Islet precursor cell (in vitro differentiated cells): ENCODE measurements around the gene ACSL1.
"Not testable (repeated sequence)": the region's sequence is repeated elsewhere in the genome, so short reads cannot be mapped to it uniquely, and the experiment has no call there.

Experiments
- DNase-seq: peaks from one replicate; pipeline ENCODE4 v3.0.0-alpha.2; 2018

ACSL1 gene

DNA sequence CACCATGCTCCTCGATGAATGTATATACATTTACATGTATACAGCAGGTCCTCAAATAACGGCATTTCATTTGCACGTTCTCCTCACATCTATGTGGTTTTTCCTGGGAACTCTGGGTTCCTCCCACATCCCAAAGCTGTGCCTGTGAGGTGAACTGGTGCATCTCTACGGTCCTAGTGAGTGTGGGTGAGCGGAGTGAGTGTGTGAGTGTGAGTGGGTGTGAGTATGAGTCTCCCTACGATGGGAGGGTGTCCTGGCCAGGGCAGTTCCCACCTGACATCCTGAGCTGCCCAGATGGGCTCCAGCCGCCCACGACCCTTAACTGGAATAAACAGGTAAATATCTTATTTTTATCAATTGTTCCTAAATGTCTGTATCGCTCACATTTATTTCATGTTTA lies 40.0 kb downstream of the ACSL1 start:
- DNase-seq = no peak

DNA sequence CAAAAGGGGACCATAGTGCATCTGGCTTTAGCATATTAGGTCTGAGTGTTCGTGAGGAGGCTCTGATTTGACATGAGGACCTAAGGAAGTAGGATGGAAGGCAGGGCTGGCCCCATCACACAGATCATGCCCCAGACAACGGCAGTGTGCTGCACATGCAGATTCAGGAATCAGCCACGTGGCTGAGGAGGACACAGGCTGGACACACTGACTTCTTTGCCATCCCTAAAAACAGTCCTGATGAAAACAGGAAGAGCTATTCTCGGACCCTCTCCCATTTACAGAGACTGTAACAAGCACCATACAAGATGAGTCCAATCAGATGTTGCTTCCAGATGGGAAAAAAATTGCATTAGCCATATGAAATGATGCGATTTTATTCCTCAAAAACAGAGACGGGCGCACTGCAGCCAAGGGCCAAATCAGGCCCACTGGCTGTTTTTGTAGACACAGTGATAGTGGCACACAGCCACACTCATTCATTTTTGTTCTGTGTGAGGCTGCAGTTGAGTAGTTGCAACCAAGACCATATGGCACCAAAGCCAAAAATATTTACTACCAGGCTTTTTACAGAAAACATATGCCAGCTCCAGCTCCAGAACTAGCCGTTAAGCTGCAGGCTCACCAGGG lies 41.0 kb downstream of the ACSL1 start:
- DNase-seq = no peak

GRCh38 chr4:184782731-184783373 lies 42.9 kb downstream of the ACSL1 start:
- DNase-seq = no peak

DNA sequence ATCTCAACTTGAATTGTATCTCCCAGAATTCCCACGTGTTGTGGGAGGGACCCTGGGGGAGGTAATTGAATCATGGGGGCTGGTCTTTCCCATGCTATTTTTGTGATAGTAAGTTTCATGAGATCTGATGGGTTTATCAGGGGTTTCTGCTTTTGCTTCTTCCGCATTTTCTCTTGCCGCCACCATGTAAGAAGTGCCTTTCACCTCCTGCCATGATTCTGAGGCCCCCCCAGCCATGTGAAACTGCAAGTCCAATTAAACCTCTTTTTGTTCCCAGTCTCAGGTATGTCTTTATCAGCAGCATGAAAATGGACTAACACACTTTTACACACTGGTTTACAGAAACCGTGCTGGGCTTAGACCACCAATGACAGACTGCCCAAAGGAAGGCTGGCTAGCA lies 46.6 kb downstream of the ACSL1 start:
- not testable (repeated sequence) for DNase-seq

DNA sequence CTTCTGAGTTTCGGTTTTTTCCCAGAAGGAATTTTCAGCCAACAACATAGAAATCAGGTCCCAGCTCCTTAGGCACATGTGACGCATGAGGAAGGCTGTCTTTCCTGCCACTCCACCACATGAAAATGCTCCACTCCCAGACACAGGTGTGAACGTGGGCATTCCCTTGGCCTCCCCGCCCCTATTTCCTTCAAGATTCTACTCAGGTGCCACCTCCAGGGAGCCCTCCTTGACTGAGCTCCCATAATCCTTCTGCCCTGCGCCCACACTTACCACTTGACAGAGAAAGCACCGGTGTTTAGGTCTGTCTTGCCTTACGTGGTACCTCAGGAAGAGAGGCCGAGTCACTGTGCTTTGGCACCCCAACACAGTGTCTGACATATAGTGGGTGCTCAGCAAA lies 47.4 kb downstream of the ACSL1 start:
- no peak for DNase-seq

DNA sequence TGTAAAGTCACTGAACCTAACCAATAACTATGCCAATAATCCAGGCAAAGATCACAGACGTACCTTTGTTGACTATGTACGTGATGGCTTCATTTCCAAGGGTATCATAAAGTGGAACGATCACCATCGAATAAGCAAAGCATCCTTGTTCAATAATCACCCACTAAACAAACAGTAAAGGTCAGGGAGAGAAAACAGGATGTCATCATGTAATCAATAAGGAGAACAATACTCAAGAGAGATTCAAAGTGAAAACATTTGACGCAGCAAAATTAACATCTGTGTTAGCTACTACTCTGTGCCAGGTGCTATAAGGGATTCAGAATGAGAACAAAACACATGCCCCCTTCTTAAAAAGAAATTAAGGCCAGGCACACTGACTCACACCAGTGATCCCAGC lies 48.9 kb downstream of the ACSL1 start:
- no peak for DNase-seq

DNA sequence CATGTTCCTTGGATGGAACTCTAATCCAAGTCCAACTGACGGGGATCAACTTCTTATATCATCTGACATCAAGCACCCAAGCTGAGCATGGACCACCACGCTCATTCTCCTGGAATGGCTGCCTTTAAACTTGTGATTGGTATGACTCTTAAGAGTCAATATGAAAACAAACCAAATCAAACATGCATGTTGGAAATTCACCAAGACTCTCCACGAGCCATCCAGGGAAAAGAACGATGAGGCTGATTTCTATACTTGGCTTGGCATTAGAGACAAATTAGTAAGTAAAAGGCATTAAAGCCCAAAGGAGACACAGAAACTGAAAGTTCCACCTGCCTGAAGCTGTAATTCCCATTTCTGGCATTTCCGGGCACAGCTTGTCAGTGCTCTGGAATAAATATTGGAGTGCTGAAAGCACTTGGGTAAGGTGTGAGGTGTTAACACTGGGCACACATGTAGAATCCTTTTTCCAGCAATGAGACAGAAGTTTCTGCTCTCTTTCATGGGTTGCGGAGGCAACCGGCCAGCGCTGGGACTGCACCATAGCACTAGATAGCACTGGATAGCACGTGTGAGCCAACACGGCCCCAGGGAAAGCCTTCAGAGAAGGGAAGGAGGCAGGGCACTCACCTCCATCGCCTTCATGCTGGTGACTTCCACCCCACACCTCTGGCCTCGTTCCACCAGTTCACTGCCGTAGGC lies 49.8 kb downstream of the ACSL1 start:
- no peak for DNase-seq

DNA sequence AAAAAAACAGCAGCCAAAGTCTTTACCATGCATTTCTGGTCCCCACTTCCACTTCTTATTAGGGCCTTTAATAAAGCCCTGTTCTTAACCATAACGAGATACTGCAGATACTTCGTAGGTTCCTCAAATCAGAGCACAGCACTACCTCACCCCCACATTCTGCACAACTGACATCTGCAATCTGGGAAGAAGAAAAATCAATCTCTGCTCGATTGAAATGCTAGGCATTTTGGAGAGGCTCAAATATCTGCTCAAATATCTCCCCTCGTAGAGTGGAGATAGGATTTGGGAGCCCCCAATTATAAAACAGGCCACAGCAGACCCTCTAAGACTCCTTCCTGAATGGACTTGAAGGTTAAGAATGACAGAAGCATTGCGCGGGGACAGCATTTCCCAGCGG lies 51.6 kb downstream of the ACSL1 start:
- no peak for DNase-seq

- DNase-seq = no peak
Observed at GRCh38 chr4:184771416-184771815, 54.4 kb downstream of the ACSL1 start.

- DNase-seq = no peak
Observed at GRCh38 chr4:184769141-184769765, 56.5 kb downstream of the ACSL1 start.

GRCh38 chr4:184768296-184768695 lies 57.5 kb downstream of the ACSL1 start:
- DNase-seq = peak; percentile 29

DNA sequence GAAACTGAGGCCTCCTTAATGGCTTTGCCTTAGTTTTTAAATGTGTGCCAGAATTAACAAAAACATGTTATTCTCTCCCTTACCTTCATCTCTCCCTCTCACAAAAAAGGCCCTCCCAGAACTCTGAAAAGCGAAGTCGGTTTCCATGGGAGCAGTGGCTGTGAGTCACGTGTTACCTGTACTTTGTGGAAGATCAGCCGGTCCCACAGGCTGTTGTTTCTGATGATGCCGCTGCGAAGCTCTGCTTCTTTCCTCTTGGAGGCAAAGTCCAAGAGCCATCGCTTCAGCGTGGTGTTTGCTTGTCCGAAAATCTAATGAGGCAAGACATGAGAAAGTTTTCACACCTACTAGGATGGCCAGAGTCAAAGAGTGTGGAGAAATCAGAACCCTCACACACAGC lies 59.3 kb downstream of the ACSL1 start:
- DNase-seq = peak; percentile 32

- DNase-seq = no peak
Observed at GRCh38 chr4:184765473-184766340, 60.1 kb downstream of the ACSL1 start.

DNA sequence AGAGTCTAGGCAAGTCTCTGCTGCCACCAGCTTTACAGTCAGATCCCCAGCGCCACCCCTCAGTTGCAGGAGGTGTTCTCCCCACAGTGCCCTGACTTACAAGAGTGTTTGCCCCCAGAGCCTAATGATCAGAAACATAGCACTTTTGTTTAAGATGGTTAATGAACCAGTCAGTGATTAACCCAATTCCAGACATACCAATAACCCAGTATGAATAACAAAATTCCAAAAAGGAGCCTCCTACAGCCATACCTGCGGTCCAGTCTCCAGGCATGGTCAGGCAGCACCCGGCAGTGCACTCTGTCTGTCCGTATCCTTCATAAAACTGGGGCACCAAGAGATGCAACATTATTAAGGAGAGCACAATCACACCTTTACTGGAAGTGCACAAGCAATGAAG lies 61.2 kb downstream of the ACSL1 start:
- no peak for DNase-seq

GRCh38 chr4:184763150-184763780 lies 62.5 kb downstream of the ACSL1 start:
- no peak for DNase-seq

- DNase-seq = no peak
Observed at GRCh38 chr4:184762100-184762499, 63.7 kb downstream of the ACSL1 start.

- DNase-seq = no peak
Observed at GRCh38 chr4:184760681-184761080, 65.1 kb downstream of the ACSL1 start.

DNA sequence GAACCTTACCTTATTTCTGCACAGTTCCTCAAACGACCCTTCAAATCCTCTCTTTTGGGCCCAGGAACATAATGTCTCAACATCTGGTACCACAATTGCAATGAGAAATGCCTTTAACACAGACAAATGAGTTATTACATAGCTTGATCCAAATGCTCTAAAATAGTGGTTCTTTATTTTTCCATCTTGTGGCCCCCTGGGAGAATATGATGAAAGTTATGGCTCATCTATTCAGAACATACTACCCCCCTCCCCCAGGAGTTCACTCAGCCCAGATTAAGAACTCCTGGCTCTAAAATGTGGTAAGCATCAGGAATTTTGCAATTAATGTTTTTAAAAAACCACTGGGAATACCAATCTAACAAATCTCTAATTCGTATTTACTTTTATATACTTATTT lies 68.0 kb downstream of the ACSL1 start:
- DNase-seq = no peak

- no peak for DNase-seq
Observed at GRCh38 chr4:184756399-184756798, 69.4 kb downstream of the ACSL1 start.

GRCh38 chr4:184755278-184755677 lies 70.5 kb downstream of the ACSL1 start:
- DNase-seq = peak; percentile 87

DNA sequence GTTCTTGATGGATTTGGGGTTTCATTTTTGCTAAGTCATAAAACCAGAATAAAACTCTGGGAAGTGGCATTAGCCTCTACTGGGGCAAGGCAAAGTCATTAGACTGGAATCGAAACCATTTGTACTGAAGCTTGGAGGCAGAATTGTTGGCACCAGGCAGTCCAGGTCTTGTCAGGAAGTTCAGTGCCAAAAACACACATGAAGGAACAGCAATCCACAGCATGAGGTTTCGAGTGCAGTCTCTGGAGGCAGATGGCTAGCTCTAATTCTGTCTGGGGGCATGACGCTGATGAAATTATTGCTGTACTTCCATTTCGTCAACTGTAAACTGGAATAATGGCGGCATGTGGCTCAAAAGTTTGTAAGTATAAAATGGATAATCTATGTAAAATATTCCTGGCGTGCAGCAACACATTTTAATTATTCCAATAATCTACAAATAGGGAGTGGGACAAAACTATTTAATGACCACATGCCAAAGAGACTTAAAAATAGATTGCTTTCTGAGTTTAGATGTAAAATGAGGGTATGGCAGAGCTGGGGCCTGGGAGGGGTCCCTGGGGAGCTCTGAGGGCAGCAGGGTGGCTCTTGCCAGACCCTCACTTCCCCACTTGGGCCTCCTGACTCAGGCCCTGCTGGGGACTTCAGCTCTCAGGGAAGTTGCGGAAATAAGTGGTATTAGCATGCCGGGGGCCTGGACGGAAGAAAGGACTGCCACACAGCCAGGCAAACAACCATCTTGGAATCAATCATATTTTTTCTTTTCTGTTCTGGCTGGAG lies 73.1 kb downstream of the ACSL1 start:
- DNase-seq = no peak

DNA sequence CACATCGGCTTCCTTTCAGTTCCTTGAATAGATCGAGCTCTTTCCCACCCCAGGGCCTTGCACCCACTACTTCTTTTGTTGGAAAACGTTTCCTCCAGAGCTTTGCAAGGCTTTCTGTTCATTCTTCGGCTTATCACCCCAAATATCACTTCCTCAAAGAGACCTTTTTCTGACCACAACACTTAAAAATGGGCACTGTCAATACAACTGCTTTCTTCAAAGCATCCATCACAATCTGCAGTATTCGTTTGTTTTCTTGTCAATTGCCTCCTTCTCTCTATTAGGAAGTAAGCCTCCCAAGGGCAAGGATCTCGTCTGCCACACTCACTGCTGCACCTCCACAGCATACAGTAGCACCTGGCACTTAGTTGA lies 74.2 kb downstream of the ACSL1 start:
- no peak for DNase-seq
